Left renal pelvis (tissue), 4 donors: Measurements from ENCODE around the gene TFAM. TPM values are rescaled to one million over a fixed set of nuclear protein-coding genes. Genes with fewer than 3 reads are reported as not detected.
"Not testable (repeated sequence)": the region's sequence is repeated elsewhere in the genome, so short reads cannot be mapped to it uniquely, and the experiment has no call there.

Source experiments
- DNase-seq, 4 donors: peaks; one replicate each; pipeline ENCODE4 v3.0.0-alpha.2; 2013; ENCODE audit warnings: low read depth in 4 of 4, low spot score in 3 of 4
- polyA plus RNA-seq, 4 donors: library from polyadenylated mRNA; unstranded; fragments of 120-200 nt; gene quantifications; one replicate each; pipeline ENCODE4 v1.2.1, GENCODE V29; 2013; ENCODE audit not compliant: insufficient read length in 4 of 4

Gene TFAM
- polyA plus RNA-seq, 4 donors = 44.7 to 81.1 (median 75.2) TPM

DNA sequence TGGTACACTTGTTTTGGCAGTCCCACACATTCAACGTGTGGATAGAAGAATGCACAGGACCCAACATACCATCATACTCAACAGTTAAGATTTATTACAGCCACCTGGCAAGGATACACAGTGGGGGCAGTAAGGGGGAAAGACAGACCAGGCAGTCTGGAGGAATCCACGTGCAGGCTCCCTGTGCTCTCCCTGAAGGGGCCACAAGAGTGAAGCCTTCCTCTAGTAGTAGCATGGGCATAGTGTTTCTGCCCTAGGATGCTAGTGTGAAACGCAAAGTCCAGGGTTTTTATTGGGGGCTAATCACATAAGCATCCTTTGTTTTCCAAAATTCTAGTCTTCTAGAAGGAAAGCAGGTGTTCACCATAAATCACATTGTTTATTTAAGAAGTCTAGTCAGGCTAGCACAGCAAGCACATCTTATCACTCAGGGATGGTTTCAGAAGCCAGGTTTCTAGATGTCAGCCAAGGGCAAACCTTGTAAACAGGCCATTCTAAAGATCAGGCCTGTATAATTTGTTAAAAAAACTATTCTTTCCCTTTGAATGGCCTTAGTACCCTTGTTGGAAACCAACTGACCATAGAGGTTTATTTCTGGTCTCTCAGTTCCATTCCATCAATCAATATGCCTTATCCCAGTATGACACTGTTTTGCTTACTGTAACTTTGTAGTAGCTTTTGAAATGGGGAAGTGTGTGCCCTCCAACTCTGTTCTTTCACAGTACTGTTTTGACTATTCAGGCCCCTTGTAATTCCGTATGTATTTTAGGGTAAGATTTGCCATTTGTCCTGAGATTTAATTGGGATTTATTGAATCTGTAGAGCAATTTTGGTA is 12.4 kb upstream of the TFAM start:
- no peak for DNase-seq

- DNase-seq = no peak
Measured at GRCh38 chr10:58373442-58373827, 11.8 kb upstream of the TFAM start.

GRCh38 chr10:58382489-58382995 is 2.7 kb upstream of the TFAM start:
- no peak for DNase-seq

- no peak for DNase-seq
Measured at GRCh38 chr10:58384095-58384494, 1.1 kb upstream of the TFAM start.

DNA sequence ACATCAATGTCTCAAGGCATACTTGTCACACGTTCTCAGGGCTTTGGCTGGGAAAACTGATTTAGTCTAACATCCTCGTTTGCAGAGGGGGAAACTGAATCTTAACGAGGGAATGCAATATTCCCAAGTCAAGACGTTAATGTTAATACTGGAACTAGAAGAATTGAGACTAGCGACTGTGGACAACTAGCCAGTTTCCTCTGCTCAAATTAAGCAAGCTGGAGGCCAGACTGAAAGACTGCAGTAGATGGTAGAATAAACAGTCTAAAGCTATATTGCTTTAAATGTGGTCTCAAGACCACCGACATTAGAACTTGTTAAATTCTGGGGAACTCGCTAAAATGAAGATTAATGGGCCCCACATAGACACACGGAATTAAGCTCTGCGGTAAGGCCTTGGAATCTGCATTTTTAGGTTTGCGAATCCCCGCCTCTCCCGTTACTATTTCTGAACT is 639 bp upstream of the TFAM start:
- DNase-seq = peak in 3 of 4 donors; percentile 4 to 48 (median 6)

DNA sequence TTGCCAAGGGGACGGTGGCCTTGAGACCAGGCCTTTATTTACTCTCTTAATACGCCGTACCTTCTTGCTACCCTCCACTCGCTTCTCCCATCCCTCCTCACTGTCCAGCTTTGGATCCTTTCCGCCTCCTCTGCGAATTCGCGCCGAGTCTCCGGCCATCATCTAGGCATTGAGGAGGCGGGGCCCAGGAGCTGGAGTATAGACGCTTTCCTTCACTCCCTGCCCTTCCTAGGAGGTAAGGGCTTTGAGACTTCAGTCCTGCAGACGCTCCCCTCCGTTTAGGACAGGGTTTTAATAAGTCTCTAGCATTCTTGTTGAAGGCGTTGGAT is 538 bp downstream of the TFAM start:
- DNase-seq = peak in 3 of 4 donors; percentile 8 to 10 (median 8)

DNA sequence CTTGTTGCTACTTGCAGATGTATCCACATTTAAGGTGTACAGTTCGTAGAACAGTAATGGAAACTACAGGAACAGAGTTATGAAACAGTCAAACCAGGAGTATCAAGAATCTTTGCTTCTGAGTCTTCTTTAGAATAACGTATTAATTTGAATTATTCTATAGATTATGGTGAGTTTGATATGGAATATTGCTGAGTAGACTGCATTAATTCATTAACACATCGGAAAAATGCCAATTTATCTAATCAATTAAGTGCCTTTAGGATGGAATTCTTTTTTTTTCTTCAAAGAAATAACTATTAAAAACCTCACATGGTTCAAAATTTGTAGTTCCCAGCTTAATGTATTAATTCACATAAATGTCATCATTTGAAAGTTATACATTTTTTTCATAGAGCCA is 3.8 kb downstream of the TFAM start:
- no peak for DNase-seq

- DNase-seq = no peak
Measured at GRCh38 chr10:58393317-58393716, 8.1 kb downstream of the TFAM start.

DNA sequence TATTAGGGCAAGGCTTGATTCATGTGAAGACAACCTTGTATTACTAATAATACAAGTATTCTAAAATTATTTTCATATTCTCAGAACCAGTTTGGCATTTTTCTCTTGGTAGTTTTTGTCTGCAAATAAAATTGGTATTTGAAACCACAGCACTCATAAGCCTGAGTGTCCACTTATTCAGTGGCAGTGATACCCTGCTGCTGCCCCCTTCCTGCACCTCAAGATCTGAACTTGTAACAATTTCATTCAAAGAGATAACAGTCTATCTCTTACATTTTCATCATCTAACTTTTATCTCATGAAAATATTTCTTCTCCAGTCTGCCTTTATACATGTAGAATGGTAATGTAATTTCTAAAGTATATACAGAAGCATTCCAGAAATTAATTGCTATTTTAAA is 9.3 kb downstream of the TFAM start:
- DNase-seq = no peak

DNA sequence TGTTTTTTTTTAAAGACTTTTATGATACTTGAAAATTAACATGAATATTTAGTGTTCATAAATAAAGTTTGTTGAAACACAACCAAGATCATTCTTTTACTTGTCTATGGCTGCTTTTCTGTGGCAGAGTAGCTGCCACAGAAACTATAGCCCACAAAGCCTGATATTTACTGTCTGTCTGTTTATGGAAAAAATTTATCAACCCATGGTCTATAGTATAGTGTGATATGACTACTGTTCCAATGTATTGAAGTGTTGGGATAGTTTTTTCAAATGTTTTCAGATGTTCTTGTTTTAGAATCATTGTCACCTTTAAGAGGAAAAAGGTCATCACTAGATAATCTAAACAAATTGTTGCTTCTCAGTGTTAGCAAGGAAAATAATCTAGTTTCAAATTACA is 10.8 kb downstream of the TFAM start:
- DNase-seq = no peak

DNA sequence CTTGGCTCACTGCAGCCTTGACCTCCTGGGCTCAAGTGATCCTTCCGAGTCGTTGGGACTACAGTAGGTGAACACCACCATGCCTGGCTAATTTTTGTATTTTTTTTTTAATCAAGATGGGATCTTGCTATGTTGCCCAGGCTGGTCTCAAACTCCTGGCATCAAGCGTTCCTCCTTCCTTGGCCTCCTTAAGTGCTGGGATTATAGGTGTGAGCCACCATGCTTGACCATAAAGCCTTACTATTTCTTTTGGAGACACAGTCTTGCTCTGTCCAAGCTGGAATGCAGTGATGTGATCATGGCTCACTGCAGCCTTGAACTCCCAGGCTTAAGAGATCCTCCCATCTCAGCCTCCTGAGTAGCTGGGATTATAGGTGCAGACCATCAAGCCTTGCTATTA is 12.6 kb downstream of the TFAM start:
- DNase-seq = no peak

GRCh38 chr10:58399410-58399809 is 14.2 kb downstream of the TFAM start:
- DNase-seq = no peak

DNA sequence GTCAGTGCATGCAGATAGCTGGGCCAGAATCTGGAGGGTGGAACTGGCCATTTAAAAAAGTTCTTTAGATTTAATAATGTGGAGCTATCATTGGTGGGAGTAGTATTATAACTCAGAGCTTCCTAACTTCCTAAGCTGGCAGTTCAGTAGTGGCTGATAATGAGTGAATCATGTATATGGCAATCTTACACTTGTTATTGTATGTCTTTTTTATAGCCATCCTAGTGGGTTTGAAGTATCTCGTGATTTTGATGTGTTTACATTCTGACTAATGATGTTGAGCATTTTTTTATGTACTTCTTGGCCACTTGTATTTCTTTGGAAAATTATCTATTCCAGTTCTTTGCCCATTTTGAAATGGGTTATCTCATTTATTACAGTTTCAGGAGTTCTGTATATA is 15.4 kb downstream of the TFAM start:
- no peak for DNase-seq

DNA sequence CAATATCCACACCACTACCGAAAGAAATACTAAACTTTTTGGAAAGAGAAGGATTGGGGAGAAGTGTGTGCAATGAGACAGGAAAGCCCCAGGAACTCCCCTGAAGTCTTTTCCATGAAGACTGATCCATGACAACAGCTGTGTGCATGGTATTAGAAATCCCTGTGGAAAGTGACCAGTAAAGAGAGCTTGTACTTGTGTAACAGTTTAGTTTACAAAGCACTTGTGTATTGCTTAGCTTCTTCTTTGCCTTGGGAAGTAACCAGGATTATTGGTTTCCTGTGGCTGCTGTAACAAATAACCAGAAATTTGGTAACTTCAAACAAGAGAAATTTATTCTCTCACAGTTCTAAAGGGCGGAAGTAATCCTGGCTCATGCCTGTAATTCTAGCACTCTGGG is 18.8 kb downstream of the TFAM start:
- no peak for DNase-seq

DNA sequence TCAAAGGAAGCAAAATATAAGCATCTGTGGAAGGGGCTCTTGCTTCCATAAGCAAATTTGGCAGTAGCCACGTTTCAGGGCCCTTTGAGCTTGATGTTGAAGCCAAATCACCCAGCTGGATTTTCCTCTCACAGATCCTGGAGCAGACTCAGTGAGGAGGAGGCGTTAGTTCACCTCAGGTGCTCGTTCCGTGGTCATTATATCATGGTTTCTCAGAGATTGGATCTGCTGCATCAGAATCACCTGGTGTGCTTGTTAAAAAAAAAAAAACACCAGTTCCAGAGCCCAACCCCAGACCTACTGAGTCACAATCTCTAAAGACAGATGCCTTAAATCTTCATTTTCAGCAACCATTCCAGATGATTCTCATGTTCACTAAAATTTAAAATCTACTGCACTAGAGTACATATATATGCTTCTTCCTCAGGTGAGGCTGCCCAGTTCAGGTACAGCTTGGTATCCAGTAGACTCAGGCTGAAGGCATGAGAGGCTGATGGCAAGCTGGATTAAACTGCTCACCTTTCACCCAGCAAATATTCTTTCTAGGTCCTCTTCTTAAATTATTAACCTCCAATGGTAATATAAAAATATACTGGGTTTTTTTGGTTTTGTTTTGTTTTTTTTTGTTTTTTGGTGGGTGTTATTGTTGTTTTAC is 24.9 kb downstream of the TFAM start:
- no peak for DNase-seq

DNA sequence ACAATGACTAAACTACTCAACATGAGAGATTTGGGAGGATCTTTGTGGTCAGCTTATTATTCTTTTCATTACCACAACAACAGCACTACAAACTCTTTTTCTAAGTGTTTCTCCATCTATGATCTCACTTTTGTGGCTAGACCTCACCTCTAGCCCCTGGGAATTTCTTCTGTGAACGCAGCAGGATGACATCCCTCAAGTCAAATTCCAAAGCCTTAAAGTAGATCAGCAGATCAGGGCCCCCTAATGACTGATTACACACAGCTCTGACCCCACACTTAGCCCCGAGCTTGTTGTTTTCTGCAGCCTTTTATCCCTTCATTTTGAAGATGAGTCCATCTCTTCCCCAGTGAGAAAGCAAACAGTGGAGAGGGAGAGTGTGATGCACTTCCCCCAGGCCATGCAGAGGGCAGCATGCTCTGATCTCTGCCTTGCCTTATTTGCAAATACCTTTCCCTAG is 27.3 kb downstream of the TFAM start:
- DNase-seq = no peak

GRCh38 chr10:58414270-58415041 is 29.2 kb downstream of the TFAM start:
- DNase-seq = peak in 1 of 4 donors; percentile 37

DNA sequence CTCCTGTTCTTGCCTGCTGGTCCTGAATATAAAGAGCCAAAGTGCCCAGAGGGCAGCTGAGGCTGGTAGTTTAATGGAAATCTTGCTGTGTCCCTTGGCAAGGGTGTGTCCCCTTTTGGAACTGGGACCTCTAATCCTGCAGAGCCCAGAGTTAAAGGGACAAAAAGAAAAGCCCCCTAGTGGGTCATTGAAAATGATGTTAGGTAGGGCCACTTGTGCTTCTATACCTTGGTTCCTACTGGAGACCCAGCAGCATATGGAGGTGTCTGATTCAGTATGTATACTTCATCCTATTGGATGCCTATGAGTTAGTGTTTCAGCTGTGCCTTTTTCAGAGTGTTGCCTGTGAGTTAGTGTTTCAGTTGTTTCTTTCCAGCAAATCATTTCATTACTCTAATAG is 30.5 kb downstream of the TFAM start:
- no peak for DNase-seq

- not testable (repeated sequence) for DNase-seq
Measured at GRCh38 chr10:58417902-58418301, 32.7 kb downstream of the TFAM start.

GRCh38 chr10:58424176-58424575 is 39.0 kb downstream of the TFAM start:
- no peak for DNase-seq

DNA sequence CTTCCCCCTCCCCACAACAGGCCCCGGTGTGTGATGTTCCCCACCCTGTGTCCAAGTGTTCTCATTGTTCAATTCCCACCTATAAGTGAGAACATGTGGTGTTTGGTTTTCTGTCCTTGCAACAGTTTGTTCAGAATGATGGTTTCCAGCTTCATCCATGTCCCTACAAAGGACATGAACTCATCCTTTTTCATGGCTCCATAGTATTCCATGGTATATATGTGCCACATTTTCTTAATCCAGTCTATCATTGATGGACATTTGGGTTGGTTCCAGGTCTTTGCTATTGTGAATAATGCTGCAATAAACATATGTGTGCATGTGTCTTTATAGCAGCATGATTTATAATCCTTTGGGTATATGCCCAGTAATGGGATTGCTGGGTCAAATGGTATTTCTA is 43.2 kb downstream of the TFAM start:
- not testable (repeated sequence) for DNase-seq
